Body of pancreas (tissue), 4 donors: ENCODE results near the gene SPON2. TPM values are rescaled to one million over a fixed set of nuclear protein-coding genes. Genes with fewer than 3 reads are reported as not detected.

Experiments used
- ATAC-seq: fragments of 150-250 bp; one replicate; pipeline ENCODE4 v1.9.1; 2016
- DNase-seq, 4 donors: peaks; one replicate each; pipeline ENCODE4 v3.0.0-alpha.2; 2019
- H3K27ac ChIP-seq, 4 donors: fragments of 200-600 bp; sonication (generic); 1 replicate in 3 of 4; 2 replicates in 1 of 4; pipeline versions ENCODE4 v1.5.1 to v1.6.1; 2016 to 2019; ENCODE audit warnings: mild to moderate bottlenecking in 1 of 4, mixed read lengths in 1 of 4, moderate library complexity in 1 of 4
- H3K27me3 ChIP-seq, 2 donors: fragments of 200-600 bp; sonication (generic); one replicate each; pipeline ENCODE4 v1.6.0; 2016; ENCODE audit warnings: mild to moderate bottlenecking in 1 of 2
- H3K36me3 ChIP-seq, 2 donors: fragments of 200-600 bp; sonication (generic); replicated peaks in 1 of 2; 2 replicates each; pipeline ENCODE4 v1.5.1; 2016; ENCODE audit warnings: low read depth in 2 of 2; ENCODE audit not compliant: insufficient read depth in 1 of 2
- H3K4me1 ChIP-seq: fragments of 200-600 bp; sonication (generic); one replicate; pipeline ENCODE4 v1.6.0; 2016
- H3K4me3 ChIP-seq, 2 donors: fragments of 200-600 bp; sonication (generic); 1 replicate in 1 of 2; 2 replicates in 1 of 2; pipeline ENCODE4 v1.5.1; 2016 to 2019
- H3K9me3 ChIP-seq, 3 donors: fragments of 200-600 bp; sonication (generic); 1 replicate in 2 of 3; 2 replicates in 1 of 3; pipeline ENCODE4 v1.5.1; 2016
- POLR2A ChIP-seq, 3 donors: fragments of 450-650 bp; IDR thresholded peaks; one replicate each; pipeline ENCODE4 v1.6.1; 2016; ENCODE audit warnings: antibody characterized with exemption in 3 of 3, mild to moderate bottlenecking in 2 of 3
- WGBS, 2 donors: methylation state at CpG; one replicate each; pipeline ENCODE4 v1.1.5; 2017; 5-methylcytosine and 5-hydroxymethylcytosine counted together
- intact Hi-C: fragments of 100-400 bp; cut with DNase I; formaldehyde crosslinking; loops from one replicate; pipeline ENCODE4 v1.15.1; 2023
- total RNA-seq, 2 donors: library from RNA; depleted of rRNA; stranded (reverse); fragments of >200 nt; gene quantifications; one replicate each; pipeline ENCODE4 v1.1.0, GENCODE V29; 2016
- TF ChIP-seq, protein P1 (sequence below), 7 experiments: fragments of 450-650 bp in 4 of 7; fragments of 200-600 bp in 3 of 7; sonication (generic) in 3 of 7; IDR thresholded peaks; one replicate each; pipeline ENCODE4 v1.5.1; 2016 to 2019; ENCODE audit warnings: antibody characterized with exemption in 7 of 7

The SPON2 gene
- total RNA-seq, 2 donors from 2014 or later, result 25.4 to 33.5 TPM

DNA sequence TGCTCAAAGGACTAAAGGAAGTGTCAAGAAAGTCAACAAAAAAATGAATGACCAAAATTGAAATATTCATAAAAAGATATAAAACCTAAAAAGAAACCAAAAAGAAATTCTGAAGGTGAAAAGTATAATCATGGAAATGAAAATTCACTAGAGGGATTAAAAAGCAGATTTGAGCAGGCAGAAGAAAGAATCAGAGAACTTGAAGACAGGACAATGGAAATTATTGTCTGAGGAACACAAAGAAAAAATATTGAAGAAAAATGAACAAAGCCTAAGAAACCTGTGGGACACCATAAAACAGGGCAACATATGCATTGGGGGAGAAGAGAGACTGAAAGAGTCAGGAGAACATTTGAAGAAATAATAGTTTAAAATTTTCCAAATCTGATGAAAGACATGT lies 9.9 kb upstream of the SPON2 start:
- Histone ChIP-seq H3K27ac (no peak overlapping the region), H3K36me3 (no peaks in the 10 kb centered on the region), H3K27me3 (no peaks in the 10 kb centered on the region), H3K4me3 (no peak overlapping the region), H3K4me1 (no peaks in the 10 kb centered on the region), H3K9me3 (peaks cover 0 to 17% (median 0%) of the 10 kb centered on the region in 3 donors)
- DNase-seq (no peak), ATAC-seq (no peak)
- TF ChIP-seq POLR2A (IDR thresholded peaks at IDR 0.05), result no peak
- TF ChIP-seq, protein P1, sequence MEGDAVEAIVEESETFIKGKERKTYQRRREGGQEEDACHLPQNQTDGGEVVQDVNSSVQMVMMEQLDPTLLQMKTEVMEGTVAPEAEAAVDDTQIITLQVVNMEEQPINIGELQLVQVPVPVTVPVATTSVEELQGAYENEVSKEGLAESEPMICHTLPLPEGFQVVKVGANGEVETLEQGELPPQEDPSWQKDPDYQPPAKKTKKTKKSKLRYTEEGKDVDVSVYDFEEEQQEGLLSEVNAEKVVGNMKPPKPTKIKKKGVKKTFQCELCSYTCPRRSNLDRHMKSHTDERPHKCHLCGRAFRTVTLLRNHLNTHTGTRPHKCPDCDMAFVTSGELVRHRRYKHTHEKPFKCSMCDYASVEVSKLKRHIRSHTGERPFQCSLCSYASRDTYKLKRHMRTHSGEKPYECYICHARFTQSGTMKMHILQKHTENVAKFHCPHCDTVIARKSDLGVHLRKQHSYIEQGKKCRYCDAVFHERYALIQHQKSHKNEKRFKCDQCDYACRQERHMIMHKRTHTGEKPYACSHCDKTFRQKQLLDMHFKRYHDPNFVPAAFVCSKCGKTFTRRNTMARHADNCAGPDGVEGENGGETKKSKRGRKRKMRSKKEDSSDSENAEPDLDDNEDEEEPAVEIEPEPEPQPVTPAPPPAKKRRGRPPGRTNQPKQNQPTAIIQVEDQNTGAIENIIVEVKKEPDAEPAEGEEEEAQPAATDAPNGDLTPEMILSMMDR (IDR thresholded peaks at IDR 0.05), result no peak
- intact Hi-C loops, result no loop called here

GRCh38 chr4:1180663-1181062 lies 8.3 kb upstream of the SPON2 start:
- H3K27ac ChIP-seq, result no peak overlapping the region
- DNase-seq, result no peak
- H3K4me3 ChIP-seq, result no peak overlapping the region
- H3K36me3 ChIP-seq, result no peaks in the 10 kb centered on the region
- ATAC-seq, result no peak
- TF ChIP-seq, protein P1 (IDR thresholded peaks at IDR 0.05), result no peak
- TF ChIP-seq POLR2A (IDR thresholded peaks at IDR 0.05), result no peak
- intact Hi-C loops, result no loop called here
- H3K4me1 ChIP-seq, result no peaks in the 10 kb centered on the region
- H3K27me3 ChIP-seq, result no peaks in the 10 kb centered on the region
- H3K9me3 ChIP-seq, result peaks cover 0 to 17% (median 0%) of the 10 kb centered on the region in 3 donors

- no peak for DNase-seq
- no peaks in the 10 kb centered on the region for H3K36me3 ChIP-seq
- H3K4me1 ChIP-seq, result no peaks in the 10 kb centered on the region
- no peak overlapping the region for H3K4me3 ChIP-seq
- H3K27me3 ChIP-seq, result no peaks in the 10 kb centered on the region
- 92 to 94% methylated on average over 1 of the region's 1 CpG for WGBS, 2 donors
- H3K9me3 ChIP-seq, result peaks cover 0 to 17% (median 0%) of the 10 kb centered on the region in 3 donors
- TF ChIP-seq, protein P1 (IDR thresholded peaks at IDR 0.05), result no peak
- TF ChIP-seq POLR2A (IDR thresholded peaks at IDR 0.05), result peak in 1 of 3 donors; percentile 11
- no peak overlapping the region for H3K27ac ChIP-seq
- intact Hi-C loops, result no loop called here
- no peak for ATAC-seq
Measured at GRCh38 chr4:1179976-1180375, 7.6 kb upstream of the SPON2 start.

- intact Hi-C loops, result no loop called here
- Histone ChIP-seq H3K4me1 (no peaks in the 10 kb centered on the region), H3K27ac (no peak overlapping the region), H3K9me3 (peaks cover 0 to 17% (median 0%) of the 10 kb centered on the region in 3 donors), H3K36me3 (no peaks in the 10 kb centered on the region), H3K27me3 (no peaks in the 10 kb centered on the region), H3K4me3 (no peak overlapping the region)
- ATAC-seq (no peak), DNase-seq (peak in 2 of 4 donors; percentile 27 to 47)
- TF ChIP-seq POLR2A (IDR thresholded peaks at IDR 0.05), result no peak
- TF ChIP-seq, protein P1 (IDR thresholded peaks at IDR 0.05), result no peak
- WGBS, 2 donors, result 27 to 72% methylated on average over 3 to 7 of the region's 7 CpGs
Measured at GRCh38 chr4:1179089-1179441, 6.7 kb upstream of the SPON2 start.

DNA sequence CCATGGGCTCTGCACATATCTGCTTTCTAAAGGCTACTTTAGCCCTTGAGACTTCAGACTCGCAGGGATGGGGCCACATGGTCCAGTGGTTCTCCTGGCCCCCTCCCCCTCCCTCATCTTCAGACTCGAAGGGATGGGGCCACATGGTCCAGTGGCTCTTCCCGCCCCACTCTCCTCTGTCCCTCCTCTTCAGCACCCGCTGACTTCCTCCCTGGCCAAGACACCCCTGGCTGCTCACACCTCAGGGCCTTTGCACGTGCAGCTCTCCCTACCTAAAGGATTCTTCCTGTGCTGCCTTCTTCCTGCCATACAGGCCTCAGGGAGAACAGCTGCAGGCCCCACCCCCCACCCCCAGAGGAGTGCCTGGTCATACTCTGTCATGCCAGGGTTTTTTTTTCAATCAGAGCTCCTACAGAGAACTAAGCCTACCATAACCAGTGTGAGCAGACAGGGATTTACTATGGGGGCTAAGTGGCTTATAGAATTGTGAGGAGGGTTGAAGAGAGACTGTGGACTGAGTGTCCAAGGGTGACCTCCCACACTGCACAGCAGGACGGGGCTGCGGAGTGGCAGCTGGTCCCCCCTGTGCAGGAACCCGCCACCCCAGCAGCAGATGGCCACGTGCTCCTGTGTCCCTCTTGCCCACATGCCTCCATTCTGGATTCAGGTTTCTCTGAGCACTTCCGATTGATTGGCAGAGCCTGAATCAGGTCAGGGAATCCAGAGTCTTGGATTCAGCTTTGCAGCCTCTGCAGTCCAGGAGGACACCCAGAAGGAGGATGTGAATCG lies 6.1 kb upstream of the SPON2 start:
- no peak for ATAC-seq
- intact Hi-C loops, result no loop called here
- no peak overlapping the region for H3K4me3 ChIP-seq
- WGBS, 2 donors, result 73 to 87% methylated on average over 9 to 11 of the region's 11 CpGs
- H3K27ac ChIP-seq, result no peak overlapping the region
- TF ChIP-seq POLR2A (IDR thresholded peaks at IDR 0.05), result no peak
- TF ChIP-seq, protein P1 (IDR thresholded peaks at IDR 0.05), result no peak
- peak in 2 of 4 donors; percentile 7 to 12 for DNase-seq
- no peaks in the 10 kb centered on the region for H3K27me3 ChIP-seq
- H3K9me3 ChIP-seq, result peaks cover 0 to 17% (median 0%) of the 10 kb centered on the region in 3 donors
- H3K36me3 ChIP-seq, result no peaks in the 10 kb centered on the region
- H3K4me1 ChIP-seq, result peaks cover 2% of the 10 kb centered on the region
